GM19328 (cell line): ENCODE measurements around the gene GBF1.
"Not testable (repeated sequence)": the region's sequence is repeated elsewhere in the genome, so short reads cannot be mapped to it uniquely, and the experiment has no call there.

Source experiments
- ATAC-seq: cut with Tn5 transposase; IDR thresholded peaks from one replicate; pipeline ENCODE4 v1.9.1; 2021; ENCODE audit warnings: mild to moderate bottlenecking, moderate library complexity; ENCODE audit not compliant: unreplicated experiment

The GBF1 gene, protein sequence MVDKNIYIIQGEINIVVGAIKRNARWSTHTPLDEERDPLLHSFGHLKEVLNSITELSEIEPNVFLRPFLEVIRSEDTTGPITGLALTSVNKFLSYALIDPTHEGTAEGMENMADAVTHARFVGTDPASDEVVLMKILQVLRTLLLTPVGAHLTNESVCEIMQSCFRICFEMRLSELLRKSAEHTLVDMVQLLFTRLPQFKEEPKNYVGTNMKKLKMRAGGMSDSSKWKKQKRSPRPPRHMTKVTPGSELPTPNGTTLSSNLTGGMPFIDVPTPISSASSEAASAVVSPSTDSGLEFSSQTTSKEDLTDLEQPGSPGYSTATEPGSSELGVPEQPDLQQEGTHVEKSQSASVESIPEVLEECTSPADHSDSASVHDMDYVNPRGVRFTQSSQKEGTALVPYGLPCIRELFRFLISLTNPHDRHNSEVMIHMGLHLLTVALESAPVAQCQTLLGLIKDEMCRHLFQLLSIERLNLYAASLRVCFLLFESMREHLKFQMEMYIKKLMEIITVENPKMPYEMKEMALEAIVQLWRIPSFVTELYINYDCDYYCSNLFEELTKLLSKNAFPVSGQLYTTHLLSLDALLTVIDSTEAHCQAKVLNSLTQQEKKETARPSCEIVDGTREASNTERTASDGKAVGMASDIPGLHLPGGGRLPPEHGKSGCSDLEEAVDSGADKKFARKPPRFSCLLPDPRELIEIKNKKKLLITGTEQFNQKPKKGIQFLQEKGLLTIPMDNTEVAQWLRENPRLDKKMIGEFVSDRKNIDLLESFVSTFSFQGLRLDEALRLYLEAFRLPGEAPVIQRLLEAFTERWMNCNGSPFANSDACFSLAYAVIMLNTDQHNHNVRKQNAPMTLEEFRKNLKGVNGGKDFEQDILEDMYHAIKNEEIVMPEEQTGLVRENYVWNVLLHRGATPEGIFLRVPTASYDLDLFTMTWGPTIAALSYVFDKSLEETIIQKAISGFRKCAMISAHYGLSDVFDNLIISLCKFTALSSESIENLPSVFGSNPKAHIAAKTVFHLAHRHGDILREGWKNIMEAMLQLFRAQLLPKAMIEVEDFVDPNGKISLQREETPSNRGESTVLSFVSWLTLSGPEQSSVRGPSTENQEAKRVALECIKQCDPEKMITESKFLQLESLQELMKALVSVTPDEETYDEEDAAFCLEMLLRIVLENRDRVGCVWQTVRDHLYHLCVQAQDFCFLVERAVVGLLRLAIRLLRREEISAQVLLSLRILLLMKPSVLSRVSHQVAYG (N-terminal part only)

DNA sequence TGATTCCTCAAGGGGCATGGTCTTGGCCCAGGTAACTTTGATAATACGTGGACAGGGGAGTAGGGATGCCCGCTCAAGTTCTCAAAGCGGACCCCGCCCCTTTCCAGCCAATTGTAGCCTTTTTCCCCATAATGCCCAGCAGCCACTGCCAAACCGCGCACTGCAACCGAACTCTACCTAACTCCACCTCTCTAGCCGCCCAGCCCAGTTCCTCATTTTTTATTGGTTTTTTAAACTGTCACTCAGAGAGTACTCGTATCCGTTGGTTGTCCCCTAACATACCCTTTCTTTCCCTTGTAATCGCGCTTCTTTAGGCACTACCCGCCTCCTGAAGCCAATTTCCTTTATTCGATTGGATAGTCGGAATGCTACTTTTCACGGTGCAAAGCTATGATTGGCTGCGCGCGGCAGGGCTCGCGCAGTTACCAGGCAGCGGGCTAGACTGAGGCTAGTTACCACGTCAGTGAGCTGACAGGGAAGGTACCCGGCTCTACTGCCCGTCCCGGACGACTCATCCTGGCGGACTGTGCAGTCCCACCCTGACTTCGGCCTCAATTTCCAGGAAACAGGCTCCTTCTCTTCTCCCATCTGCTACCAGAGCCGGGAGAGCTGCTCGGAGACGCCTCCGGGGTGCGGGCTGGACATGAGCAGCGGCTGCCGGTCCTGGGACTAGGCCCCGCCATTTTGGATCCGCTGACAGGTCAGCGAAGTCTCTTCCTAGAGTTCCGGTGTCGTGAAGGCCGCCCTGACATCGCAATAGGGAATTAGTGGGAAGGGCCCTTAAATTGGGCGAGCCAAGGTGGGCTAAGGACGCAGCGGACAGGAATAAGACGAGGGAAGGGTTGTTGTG is at the start of gene GBF1:
Gene GBF1 (plus strand): TSS at position 451 of the 850 bp plus-strand sequence. CDS start 13,407 bp downstream, outside the sequence.
- ATAC-seq = peak; percentile 92

DNA sequence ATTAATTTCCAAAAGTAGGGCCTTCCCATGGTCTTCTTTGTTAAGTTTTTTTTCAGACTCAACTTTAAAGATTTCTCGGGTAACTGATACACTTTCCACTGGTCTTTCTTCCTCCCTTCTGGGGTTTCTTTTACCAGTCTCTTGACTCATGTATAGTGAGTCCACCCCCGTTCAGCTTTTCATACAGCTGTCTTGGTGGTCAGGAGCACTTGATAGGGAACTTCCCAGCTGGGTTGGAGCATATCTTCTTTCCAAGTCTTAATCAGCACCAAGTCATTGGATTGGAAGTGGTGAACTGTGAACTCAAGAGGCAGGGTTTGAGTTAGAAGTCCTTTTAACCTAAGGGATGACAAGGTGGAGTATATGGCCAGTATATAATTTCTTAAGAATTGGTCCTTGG is 48.4 kb upstream of the GBF1 start:
- ATAC-seq = no peak

DNA sequence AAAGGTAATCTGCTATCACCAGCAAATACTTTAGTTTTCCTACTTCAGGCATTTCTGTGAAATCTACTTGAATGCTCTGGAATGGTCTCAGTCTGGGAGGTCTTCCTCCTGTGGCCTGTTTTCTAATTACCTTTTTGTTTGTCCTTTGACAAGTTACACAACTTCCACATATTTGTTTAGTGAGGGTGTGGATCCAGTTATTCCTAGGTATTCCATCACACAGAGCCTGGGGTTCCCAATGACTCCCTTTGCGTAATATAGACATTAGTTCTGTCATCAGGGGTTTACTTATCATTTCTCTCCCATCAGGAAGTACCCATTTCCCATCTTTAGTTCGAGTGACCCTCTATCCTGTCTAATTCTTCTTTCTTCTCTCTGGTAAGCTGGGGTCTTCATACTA is 47.3 kb upstream of the GBF1 start:
- no peak for ATAC-seq

DNA sequence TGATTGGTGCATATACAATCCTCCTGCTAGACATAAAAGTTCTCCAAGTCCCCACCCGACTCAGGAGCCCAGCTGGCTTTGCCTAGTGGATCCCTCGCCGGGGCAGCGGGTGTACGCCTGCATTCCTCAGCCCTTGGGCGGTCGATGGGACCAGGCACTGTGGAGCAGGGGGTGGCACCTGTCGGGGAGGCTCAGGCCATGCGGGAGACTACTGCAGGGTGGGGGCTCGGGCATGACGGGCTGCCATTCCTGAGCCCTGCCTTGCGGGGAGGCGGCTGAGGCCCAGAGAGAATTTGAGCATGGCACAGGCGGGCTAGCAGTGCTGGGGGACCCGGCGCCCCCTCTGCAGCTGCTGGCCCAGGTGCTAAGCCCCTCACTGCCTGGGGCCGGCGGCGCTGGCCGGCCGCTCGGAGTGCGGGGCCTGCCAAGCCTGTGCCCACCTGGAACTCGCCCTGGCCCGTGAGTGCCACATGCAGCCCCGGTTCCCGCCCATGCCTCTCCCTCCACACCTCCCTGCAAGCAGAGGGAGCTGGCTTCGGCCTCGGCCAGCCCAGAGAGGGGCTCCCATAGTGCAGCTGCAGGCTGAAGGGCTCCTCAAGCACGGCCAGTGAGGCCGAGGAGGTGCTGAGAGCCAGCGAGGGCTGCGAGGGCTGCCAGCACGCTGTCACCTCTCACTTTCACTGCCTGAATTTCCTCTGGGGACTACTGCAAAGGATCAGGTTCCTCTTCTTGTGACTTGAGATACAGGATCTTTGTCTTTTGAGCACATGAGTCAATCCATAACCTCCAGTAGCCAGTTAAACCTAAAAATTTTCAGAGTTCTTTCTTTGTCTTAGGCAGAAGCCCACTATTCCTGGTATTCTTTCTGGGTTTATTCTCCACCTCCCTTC is 44.3 kb upstream of the GBF1 start:
- no peak for ATAC-seq

DNA sequence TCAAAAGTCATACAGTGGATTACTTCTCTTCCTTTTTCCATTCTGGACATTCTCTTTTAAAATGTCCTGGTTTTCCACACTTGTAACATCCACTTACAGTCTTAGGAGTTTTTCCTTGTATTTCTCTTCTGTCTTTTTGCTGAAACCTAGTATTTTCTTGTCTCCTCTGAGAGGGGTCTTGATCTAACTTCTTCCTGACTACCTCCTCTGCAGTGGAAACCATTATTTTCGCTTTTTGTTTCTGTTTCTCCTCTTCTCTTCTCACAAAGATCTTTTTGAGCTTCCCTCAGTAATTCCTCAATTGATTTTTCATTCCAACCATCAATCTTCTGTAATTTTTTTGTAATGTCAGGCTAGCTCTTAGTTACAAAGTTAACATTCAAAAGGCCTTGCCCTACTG is 42.9 kb upstream of the GBF1 start:
- ATAC-seq = no peak

DNA sequence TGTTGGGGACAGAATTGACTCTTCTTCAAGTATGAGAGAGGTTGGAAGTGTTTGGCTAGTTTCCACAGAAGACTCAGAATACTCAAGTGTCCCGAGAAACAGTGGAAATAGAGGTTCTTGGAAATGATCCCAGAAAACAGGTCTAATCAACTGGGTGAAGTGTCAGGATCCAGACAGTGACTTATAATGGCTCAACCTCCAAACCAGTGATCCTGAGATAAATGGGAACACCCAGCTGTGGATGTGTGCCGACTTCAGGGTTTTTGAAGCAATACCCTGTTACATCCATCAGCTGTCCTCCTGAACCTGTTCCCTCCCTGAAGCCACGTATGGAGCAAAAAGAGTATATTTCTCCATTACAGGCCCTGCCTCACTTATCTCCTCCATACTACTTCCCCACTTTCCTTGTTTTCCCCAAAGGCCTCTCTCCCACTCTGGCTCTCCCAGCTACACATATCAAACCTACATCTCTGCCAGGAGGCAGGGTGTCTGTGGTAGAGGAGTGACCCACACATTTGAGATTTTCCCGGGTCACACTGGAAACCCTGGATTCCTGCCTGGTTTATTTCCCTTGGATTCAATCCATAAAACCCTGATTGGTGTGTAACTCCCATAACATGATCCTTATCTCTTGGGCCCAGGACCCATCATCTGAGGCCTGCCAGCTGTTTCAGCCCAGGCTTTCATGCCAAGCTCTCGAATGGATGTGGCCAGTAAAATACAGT is 36.9 kb upstream of the GBF1 start:
- ATAC-seq = no peak

DNA sequence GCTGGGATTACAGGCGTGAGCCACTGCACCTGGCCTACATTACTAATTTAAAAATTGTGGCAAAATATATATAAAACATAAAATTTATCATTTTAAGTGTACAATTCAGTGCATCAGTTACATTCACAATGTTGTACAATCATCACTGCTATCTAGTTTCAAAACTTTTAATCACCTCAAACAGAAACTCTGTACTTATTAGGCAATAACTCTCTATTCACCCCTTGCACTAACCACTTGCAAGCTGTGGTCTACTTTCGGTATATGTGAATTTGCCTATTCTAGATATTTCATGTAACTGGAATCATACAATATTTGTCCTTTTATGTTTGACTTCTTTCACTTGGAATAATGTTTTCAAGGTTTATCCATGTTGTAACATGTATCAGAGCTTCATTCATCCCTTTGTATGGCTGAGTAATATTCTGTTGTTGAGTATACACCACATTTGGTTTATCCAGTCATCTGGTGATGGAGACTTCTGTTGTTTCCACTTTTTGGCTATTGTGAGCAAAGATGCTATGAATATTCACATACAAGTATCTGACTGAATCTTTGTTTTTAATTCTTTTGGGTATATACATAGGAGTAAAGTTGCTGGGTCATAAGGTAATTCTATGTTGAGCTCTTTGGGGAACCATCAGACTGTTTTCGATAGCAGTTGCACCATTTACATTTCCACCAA is 33.6 kb upstream of the GBF1 start:
- no peak for ATAC-seq

DNA sequence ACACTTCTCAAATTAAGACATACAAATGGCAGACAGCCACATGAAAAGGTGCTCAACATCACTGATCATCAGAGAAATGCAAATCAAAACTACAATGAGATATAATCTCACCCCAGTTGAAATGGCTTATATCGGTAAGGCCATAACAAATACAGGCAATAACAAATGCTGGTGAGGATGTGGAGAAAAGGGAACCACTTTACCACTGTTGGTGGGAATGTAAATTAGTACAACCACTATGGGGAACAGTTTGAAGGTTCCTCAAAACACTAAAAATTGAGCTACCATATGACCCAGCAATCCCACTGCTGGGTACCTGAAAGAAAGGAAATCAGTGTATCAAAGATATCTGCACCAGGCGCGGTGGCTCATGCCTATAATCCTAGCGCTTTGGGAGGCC is 31.7 kb upstream of the GBF1 start:
- not testable (repeated sequence) for ATAC-seq

DNA sequence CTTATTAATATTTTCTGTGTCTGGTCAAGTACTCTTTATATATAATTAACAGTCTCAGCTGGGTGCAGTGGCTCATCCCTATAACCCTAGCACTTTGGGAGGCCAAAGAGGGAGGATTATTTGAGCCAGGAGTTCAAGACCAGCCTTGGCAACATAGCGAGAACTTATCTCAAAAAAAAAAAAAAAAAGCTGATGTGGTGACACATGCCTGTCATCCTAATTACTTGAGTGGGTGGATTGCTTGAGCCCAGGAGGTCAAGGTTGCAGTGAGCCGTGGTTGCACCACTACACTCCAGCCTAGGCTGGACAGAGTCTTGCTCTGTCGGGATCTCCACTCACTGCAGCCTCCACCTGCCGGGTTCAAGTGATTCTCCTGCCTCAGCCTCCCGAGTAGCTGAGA is 26.0 kb upstream of the GBF1 start:
- ATAC-seq = no peak

DNA sequence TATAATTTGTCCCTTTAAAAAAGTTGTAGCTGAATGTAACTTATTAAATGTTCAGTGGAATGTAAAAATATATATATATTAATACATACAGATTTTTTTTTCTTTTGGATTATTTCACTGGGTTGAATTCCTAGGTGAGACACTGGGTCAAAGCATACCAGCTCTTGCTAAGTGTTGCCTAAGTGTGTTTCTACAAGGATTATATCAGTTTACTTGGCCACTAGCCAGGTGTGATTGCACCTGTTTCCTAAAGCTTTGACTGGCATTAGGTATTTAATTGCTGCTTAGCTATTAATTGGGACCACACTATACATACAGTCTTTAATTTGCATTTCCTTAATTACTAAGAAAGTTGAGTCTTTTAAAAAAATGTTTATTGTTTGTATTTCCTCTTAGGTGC is 24.7 kb upstream of the GBF1 start:
- ATAC-seq = no peak

DNA sequence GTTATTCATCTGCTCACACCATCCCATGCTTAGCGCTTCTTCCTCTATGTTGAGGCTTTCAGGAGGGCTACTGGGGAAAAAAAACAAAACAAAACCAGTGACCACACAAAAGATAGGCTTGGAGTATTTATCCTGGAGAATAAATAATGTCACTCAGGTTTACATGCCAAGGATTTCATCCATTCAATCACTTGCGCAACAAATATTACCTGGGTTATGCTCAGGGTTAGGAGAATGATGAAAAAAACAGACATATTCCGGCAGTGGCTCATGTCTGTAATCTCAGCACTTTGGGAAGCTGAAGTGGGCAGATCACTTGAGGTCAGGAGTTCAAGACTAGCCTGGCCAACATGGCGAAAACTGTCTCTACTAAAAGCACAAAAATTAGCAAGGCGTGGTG is 22.5 kb upstream of the GBF1 start:
- ATAC-seq = no peak

DNA sequence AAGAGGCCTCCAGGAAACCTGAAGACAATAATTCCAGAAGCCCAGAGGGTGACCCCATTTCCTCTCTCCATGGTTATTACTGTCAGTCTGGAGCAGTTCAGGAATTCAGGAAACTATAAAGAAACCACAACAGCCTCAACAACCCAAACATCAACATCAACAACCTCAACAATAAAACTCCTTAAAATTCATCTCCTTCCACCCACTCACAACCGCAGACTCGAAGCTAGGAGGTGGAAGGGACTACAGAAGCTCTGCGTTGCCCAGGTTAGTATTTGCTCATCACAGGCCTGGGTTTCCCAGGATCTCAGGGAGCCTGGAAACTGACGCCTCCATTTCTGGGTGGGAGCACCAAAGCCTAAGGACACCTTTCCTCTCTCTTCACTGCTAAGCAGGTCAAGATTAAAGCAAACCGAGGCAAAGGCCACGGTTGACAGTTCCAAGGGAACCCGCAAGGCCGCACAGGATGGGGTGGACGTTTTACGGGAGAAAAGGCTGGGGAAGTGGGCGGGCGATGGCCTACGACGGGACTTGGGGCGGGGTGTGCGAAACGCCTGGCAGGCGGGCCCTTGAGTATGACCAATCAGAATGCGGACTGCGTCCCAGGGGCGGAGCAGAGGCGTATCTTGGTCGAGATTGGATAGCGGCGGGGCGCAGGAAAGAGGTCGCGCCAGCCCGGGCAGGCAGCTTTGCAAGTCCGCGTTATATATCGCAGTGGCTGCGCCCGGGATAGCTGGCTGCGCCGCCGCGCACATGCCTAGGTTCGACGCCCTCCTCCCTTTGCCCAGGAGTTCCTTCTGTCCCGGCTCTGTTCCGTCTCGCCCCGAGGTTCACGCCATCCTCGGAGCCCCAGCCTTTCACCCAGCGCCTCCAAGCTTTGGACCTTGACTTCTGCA is 19.4 kb upstream of the GBF1 start, which contains the start of gene ELOVL3:
Gene ELOVL3 (plus strand): TSS at position 654 of the 896 bp plus-strand sequence. CDS start 250 bp downstream, outside the sequence.
- ATAC-seq = peak; percentile 73

DNA sequence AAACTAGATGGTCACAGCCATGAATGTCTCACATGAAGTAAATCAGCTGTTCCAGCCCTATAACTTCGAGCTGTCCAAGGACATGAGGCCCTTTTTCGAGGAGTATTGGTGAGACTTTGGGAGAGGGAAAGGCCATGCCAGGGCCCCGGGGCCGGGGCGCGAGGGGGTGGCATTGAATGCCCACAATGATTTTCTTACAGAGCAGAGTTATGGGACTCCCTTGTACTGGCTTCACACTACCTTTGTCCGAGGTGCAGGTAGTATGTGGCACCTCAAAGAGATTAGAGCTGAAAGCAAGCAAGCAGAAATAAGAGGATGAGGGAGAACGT is 18.8 kb upstream of the GBF1 start:
- ATAC-seq = no peak

DNA sequence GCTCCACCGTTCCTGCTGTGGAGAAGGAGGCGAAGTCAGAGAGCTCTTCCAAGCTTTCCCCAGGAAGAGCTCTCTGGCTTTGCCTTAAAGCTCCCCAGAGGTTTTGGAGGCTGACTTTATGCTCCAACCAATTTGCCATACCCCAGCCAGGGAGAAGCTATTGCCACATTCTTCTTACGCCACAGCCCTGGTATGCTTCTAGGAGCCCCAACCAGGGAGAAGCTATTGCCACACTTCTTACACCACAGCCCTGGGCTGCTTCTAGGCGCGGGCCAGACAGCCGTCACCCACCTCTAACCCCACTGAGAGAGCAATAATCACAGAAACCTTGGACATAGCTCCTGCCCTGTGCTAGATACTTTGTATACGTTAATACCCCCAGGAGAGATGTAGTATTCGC is 18.3 kb upstream of the GBF1 start:
- ATAC-seq = no peak

DNA sequence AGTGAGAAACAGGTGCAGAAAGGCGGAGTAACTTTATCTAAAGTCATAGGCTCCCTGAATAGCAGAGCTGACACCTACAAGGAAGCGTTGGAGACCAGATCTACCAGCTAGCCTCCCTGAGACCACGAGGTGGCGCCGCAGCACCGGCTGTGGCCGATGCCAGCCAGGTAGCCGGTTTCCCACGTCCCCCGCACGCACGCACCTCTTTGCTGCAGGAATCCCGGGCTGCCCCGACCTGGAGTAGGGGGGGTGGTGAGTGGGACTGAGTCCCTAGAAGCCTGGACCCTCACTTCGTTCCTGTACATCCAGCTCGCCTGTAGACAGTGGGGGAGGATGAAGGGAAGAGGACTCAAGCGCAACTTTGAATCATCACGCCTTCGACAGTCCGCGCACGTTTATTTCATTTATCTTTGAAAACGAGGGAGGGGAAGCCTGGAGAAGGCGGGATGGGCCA is 15.5 kb upstream of the GBF1 start:
- no peak for ATAC-seq

DNA sequence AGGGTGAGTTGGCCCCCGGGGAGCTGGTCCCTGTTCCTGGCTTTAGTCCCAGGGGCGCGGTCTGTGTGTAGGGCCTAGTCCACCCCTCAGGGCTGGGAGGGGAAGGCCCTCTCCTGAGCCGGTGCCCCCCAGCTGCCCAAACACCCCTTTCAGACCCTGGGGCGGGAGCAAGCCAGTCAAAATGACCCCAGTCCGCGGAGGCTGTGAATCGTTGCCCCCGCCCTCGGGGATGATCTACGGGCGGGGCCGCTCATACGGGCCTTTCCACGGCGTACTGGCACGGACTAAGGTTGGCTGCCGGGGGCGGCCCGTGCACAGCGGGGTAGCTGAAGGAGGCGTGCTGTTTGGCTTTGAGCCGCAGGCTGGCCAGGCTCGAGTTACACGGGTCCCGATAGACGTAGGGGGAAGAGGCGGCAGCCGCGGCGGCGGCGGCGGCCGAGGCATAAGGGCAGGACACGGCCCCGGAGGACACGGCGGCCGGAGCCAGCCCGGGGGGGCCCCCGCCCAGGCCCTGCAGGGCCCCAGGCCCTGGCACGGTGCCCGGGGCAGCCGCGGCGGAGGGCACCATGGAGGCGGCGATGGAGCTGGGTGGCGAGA is 15.0 kb upstream of the GBF1 start:
- ATAC-seq = no peak
